Spleen (tissue), 7 donors: ENCODE results near the gene KLHL6.
A peak's percentile ranks its signal among the peaks of the same experiment; 100 is the strongest.

Experiments used
- POLR2A ChIP-seq, 3 donors: fragments of 450-650 bp; IDR thresholded peaks; one replicate each; pipeline ENCODE4 v1.5.1; 2017; ENCODE audit warnings: antibody characterized with exemption in 3 of 3, mild to moderate bottlenecking in 1 of 3
- POLR2AphosphoS5 ChIP-seq, 3 donors: sonication (generic); formaldehyde crosslinking; IDR thresholded peaks; one replicate each; pipeline ENCODE4 v1.5.1; 2017; ENCODE audit warnings: antibody characterized with exemption in 3 of 3
- TF ChIP-seq, protein P1 (sequence below), 11 experiments: fragments of 200-600 bp in 7 of 11; fragments of 450-650 bp in 4 of 11; sonication (generic) in 4 of 11; IDR thresholded peaks in 8 of 11; conservative IDR thresholded peaks in 3 of 11; 1 replicate in 7 of 11; 2 replicates in 4 of 11; pipeline versions ENCODE4 v1.4.0 to v1.8.0; 2016 to 2021; ENCODE audit warnings: antibody characterized with exemption in 11 of 11, inconsistent platforms in 4 of 11, mild to moderate bottlenecking in 1 of 11
- donor health status: DM: no; HTN: no; CAD: no; lungs with moderate emphysema.
- donor health status: DM: no; HTN: no; CAD: no.
- donor health status: DM: no; HTN: no; CAD: no.

DNA sequence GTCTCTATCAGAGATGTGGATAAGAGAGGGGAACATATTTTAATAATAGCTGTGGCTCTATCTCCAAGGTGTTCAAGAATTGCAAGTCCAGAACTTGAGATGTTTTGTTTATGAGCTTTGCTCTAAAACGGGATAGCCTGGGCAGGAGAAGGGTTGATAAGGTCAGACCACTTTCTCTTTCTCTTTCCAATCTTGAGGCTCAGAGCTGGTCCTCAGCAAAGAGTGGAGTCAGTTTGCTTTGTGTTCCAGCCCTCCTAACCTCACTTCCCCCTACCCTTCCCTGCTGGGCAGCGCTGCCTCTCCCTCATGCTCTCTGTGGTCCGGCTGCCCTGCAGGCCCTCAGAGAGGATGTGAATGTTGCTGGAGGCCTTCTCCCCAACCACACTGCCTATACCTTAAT is 13.8 kb downstream of the KLHL6 start:
- TF ChIP-seq, protein P1, sequence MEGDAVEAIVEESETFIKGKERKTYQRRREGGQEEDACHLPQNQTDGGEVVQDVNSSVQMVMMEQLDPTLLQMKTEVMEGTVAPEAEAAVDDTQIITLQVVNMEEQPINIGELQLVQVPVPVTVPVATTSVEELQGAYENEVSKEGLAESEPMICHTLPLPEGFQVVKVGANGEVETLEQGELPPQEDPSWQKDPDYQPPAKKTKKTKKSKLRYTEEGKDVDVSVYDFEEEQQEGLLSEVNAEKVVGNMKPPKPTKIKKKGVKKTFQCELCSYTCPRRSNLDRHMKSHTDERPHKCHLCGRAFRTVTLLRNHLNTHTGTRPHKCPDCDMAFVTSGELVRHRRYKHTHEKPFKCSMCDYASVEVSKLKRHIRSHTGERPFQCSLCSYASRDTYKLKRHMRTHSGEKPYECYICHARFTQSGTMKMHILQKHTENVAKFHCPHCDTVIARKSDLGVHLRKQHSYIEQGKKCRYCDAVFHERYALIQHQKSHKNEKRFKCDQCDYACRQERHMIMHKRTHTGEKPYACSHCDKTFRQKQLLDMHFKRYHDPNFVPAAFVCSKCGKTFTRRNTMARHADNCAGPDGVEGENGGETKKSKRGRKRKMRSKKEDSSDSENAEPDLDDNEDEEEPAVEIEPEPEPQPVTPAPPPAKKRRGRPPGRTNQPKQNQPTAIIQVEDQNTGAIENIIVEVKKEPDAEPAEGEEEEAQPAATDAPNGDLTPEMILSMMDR (IDR thresholded peaks at IDR 0.05 in 8 of 11, conservative IDR thresholded peaks at IDR 0.05 in 3 of 11): peak in 1 of 11 experiments; percentile 4
- TF ChIP-seq POLR2AphosphoS5 (IDR thresholded peaks at IDR 0.05) (peak in 2 of 3 donors; percentile 58 to 66), POLR2A (IDR thresholded peaks at IDR 0.05) (no peak)
